Keratinocyte (primary cell): ENCODE measurements around the gene MPPE1. TPM values are rescaled to one million over a fixed set of nuclear protein-coding genes. Genes with fewer than 3 reads are reported as not detected.

Experiments
- DNase-seq: peaks from one replicate; pipeline ENCODE4 v3.0.0-alpha.2; 2011; ENCODE audit warnings: low read depth, missing footprints, low spot score
- FAIRE-seq: peaks from 2 replicates; lab custom pipeline; 2011; peaks lifted over from hg19 to GRCh38; lab: Jason Lieb, UNC
- H2AFZ ChIP-seq: 2 replicates; pipeline ENCODE4 v1.6.0; 2012; ENCODE audit warnings: low read length, control low read depth, inconsistent platforms; ENCODE audit not compliant: control insufficient read depth
- H3K27ac ChIP-seq: 2 replicates; pipeline ENCODE4 v1.5.1; 2011; ENCODE audit warnings: low read length; ENCODE audit not compliant: control insufficient read depth, insufficient read depth
- H3K27me3 ChIP-seq: 3 replicates; pipeline ENCODE4 v1.6.0; 2011; ENCODE audit warnings: low read length; ENCODE audit not compliant: control insufficient read depth, insufficient read depth; ENCODE audit errors: extremely low read depth
- H3K36me3 ChIP-seq, 2 experiments: 2 replicates in 1 of 2; 3 replicates in 1 of 2; pipeline ENCODE4 v1.5.1; 2011; ENCODE audit warnings: low read length in 2 of 2, mild to moderate bottlenecking in 1 of 2; ENCODE audit not compliant: control insufficient read depth in 2 of 2, insufficient read depth in 2 of 2; ENCODE audit errors: extremely low read depth in 1 of 2
- H3K4me1 ChIP-seq: 3 replicates; pipeline ENCODE4 v1.5.1; 2011; ENCODE audit warnings: low read length; ENCODE audit not compliant: control insufficient read depth, insufficient read depth; ENCODE audit errors: extremely low read depth
- H3K4me2 ChIP-seq: 3 replicates; pipeline ENCODE4 v1.6.0; 2011; ENCODE audit warnings: low read depth, low read length; ENCODE audit not compliant: control insufficient read depth, insufficient read depth; ENCODE audit errors: extremely low read depth
- H3K4me3 ChIP-seq, 3 experiments: fragments of 200-600 bp in 1 of 3; sonication (generic) in 1 of 3; 2 replicates in 2 of 3; 3 replicates in 1 of 3; pipeline ENCODE4 v1.5.1; 2011 to 2016; ENCODE audit warnings: low read length in 3 of 3, mild to moderate bottlenecking in 3 of 3, control low read depth in 2 of 3, inconsistent platforms in 1 of 3, low read depth in 1 of 3, mixed read lengths in 1 of 3, mixed run types in 1 of 3, moderate library complexity in 1 of 3; ENCODE audit not compliant: control insufficient read depth in 2 of 3, insufficient read depth in 2 of 3; ENCODE audit errors: extremely low read depth in 1 of 3
- H3K79me2 ChIP-seq: 2 replicates; pipeline ENCODE4 v1.6.0; 2012; ENCODE audit warnings: low read length; ENCODE audit not compliant: control insufficient read depth, insufficient read depth
- H3K9ac ChIP-seq: 3 replicates; pipeline ENCODE4 v1.6.0; 2011; ENCODE audit warnings: low read length; ENCODE audit not compliant: control insufficient read depth, insufficient read depth; ENCODE audit errors: extremely low read depth
- H3K9me1 ChIP-seq: 3 replicates; pipeline ENCODE4 v1.6.0; 2011; ENCODE audit warnings: low read length; ENCODE audit not compliant: control insufficient read depth, insufficient read depth; ENCODE audit errors: extremely low read depth
- H3K9me3 ChIP-seq: 2 replicates; pipeline ENCODE4 v1.5.1; 2012; ENCODE audit warnings: low read depth, low read length; ENCODE audit not compliant: control insufficient read depth
- H4K20me1 ChIP-seq: 3 replicates; pipeline ENCODE4 v1.6.0; 2011; ENCODE audit warnings: low read length; ENCODE audit not compliant: control insufficient read depth, insufficient read depth; ENCODE audit errors: extremely low read depth
- EZH2 ChIP-seq: IDR thresholded peaks from one replicate; pipeline ENCODE4 v1.6.1; 2012; ENCODE audit warnings: inconsistent platforms, mild to moderate bottlenecking, low read length, moderate library complexity
- dilution Hi-C: fragments of 300-500 bp; cut with MboI; formaldehyde crosslinking; loops from one replicate; pipeline ENCODE4 v1.7.0; 2020; ENCODE audit warnings: low sequenced_read_pairs; ENCODE audit not compliant: extremely low pct_ligation_motif_present
- polyA plus RNA-seq, 5 experiments: library from polyadenylated mRNA; depleted of rRNA in 3 of 5; stranded (reverse) in 3 of 5; stranded (forward) in 1 of 5; unstranded in 1 of 5; fragments of >200 nt; gene quantifications; 1 replicate in 1 of 5; 2 replicates in 3 of 5; 3 replicates in 1 of 5; pipeline versions ENCODE4 v1.2.1 to v1.2.3, GENCODE V29; 2011 to 2012; ENCODE audit warnings: missing spikeins in 2 of 5, low read depth in 1 of 5, low replicate concordance in 1 of 5
- TF ChIP-seq, protein P1 (sequence below), 3 experiments: IDR thresholded peaks in 1 of 3; conservative IDR thresholded peaks in 1 of 3; optimal IDR thresholded peaks in 1 of 3; 2 replicates in 2 of 3; 3 replicates in 1 of 3; pipeline versions ENCODE3 to v1.5.1; 2011; ENCODE audit warnings: low read length in 3 of 3, mild to moderate bottlenecking in 3 of 3, moderate library complexity in 2 of 3, control low read depth in 1 of 3, inconsistent platforms in 1 of 3; ENCODE audit not compliant: insufficient read depth in 2 of 3; ENCODE audit errors: extremely low read depth in 1 of 3

Gene MPPE1
- polyA plus RNA-seq, 1 donor (not counting 4 experiments of a cell fraction or from before 2014, with no cell fraction given) = 21.0 TPM

DNA sequence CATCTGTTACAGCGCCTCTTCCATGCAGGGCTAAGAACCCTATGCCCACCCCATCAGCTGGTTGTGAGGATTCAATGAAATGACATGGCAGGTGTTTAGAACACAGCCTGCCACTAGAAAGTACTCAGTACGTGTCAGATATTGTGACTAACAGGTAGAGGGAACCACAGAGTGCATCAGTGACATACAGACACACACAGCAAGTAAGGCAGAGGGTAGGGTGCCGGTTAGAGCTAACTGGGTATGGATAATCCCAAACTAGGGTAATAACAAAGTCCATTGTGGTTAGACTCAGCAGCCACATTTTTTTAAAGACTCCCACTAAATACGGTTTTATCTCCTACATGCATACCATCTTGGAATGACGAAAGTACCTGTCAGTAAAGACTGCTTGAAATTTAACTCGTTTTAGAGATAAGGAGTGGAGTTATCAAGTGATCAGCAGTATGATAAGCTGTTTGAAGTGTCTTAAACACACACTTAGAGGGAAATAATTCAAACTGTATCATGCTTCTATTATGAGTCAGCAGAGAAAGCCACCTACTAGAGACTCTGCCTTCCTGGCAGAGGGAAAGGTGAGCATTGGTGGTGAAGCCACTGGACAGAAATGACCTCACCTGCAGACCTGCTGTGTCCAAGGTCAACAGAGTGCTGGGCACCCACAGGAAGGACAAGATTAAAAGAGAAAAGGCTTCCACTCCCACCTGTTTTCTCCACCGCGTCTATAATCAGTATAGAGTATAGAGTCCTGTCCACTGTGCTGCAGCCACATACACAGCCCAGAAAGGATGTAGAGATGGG lies 20.6 kb downstream of the MPPE1 start:
- H3K36me3 ChIP-seq = peaks cover 11 to 19% of the 10 kb centered on the region in 2 experiments
- FAIRE-seq (no peak), DNase-seq (no peak)
- dilution Hi-C loops = no loop called here
- H4K20me1 ChIP-seq = no peaks in the 10 kb centered on the region
- H3K4me2 ChIP-seq = no peak overlapping the region
- TF ChIP-seq, protein P1, sequence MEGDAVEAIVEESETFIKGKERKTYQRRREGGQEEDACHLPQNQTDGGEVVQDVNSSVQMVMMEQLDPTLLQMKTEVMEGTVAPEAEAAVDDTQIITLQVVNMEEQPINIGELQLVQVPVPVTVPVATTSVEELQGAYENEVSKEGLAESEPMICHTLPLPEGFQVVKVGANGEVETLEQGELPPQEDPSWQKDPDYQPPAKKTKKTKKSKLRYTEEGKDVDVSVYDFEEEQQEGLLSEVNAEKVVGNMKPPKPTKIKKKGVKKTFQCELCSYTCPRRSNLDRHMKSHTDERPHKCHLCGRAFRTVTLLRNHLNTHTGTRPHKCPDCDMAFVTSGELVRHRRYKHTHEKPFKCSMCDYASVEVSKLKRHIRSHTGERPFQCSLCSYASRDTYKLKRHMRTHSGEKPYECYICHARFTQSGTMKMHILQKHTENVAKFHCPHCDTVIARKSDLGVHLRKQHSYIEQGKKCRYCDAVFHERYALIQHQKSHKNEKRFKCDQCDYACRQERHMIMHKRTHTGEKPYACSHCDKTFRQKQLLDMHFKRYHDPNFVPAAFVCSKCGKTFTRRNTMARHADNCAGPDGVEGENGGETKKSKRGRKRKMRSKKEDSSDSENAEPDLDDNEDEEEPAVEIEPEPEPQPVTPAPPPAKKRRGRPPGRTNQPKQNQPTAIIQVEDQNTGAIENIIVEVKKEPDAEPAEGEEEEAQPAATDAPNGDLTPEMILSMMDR (optimal IDR thresholded peaks at IDR 0.05 in 1 of 3, IDR thresholded peaks at IDR 0.05 in 1 of 3, conservative IDR thresholded peaks at IDR 0.05 in 1 of 3; ENCODE audit: extremely low read depth in 1 of 3, insufficient read depth in 2 of 3, low read length in 3 of 3) = no peak
- TF ChIP-seq EZH2 = no peak
- H3K79me2 ChIP-seq = no peaks in the 10 kb centered on the region
- no peak overlapping the region for H3K27ac ChIP-seq
- no peaks in the 10 kb centered on the region for H3K27me3 ChIP-seq
- H2AFZ ChIP-seq = no peak overlapping the region
- H3K9me1 ChIP-seq = no peaks in the 10 kb centered on the region
- H3K4me3 ChIP-seq = no peak overlapping the region
- no peak overlapping the region for H3K9ac ChIP-seq
- H3K4me1 ChIP-seq = peaks cover 7% of the 10 kb centered on the region
- no peaks in the 10 kb centered on the region for H3K9me3 ChIP-seq

DNA sequence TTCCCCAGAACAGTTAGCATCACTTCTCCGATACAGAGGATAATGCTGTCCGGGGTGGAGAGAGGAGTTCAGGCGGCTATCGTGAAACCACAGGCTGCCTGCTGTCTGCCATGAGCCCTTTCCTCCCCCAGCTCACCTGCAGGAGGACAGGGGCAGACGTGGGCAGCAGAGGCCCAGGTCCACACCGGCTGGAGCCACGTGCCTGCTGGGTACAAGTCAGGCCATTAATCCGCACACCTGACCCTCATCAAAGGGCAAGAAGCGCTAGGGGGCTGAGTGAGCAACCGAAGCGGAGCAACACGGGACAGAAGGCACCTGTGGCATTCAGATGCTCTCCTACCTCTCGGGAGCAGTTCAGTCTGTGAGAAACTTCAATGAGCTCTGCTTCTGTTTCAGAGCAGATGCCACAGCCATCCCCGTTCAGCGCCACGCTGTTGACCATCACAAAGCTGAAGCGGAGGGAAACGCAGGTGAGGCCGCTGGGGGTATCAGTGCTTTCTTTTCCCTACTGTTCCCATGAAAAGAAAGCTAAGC lies 21.5 kb downstream of the MPPE1 start:
- DNase-seq (no peak), FAIRE-seq (no peak)
- H3K79me2 ChIP-seq = no peaks in the 10 kb centered on the region
- no peak overlapping the region for H3K9ac ChIP-seq
- TF ChIP-seq EZH2 = no peak
- TF ChIP-seq, protein P1 (optimal IDR thresholded peaks at IDR 0.05 in 1 of 3, IDR thresholded peaks at IDR 0.05 in 1 of 3, conservative IDR thresholded peaks at IDR 0.05 in 1 of 3; ENCODE audit: extremely low read depth in 1 of 3, insufficient read depth in 2 of 3, low read length in 3 of 3) = no peak
- peaks cover 11 to 19% of the 10 kb centered on the region in 2 experiments for H3K36me3 ChIP-seq
- dilution Hi-C loops = no loop called here
- H3K9me3 ChIP-seq = no peaks in the 10 kb centered on the region
- no peaks in the 10 kb centered on the region for H3K27me3 ChIP-seq
- H3K9me1 ChIP-seq = no peaks in the 10 kb centered on the region
- no peaks in the 10 kb centered on the region for H4K20me1 ChIP-seq
- H3K4me3 ChIP-seq = no peak overlapping the region
- peaks cover 6% of the 10 kb centered on the region for H3K4me1 ChIP-seq
- H3K27ac ChIP-seq = no peak overlapping the region
- no peak overlapping the region for H2AFZ ChIP-seq
- H3K4me2 ChIP-seq = no peak overlapping the region
